Measurements from ENCODE around the gene H3-3A. TPM values are rescaled to one million over a fixed set of nuclear protein-coding genes. Genes with fewer than 3 reads are reported as not detected.

The H3-3A gene
- polyA plus RNA-seq, 3 donors, result 282 to 940 (median 473) TPM

Other genes starting within 250 kb of the H3-3A start
- 10 to 100 TPM; 26.2 to 51.8 (median 45.9) TPM for gene TMEM63A, start 180.3 kb upstream of the H3-3A start, polyA plus RNA-seq
- gene LEFTY1, start 173.6 kb upstream of the H3-3A start, polyA plus RNA-seq, result 10 to 100 TPM in 1 of 3 donors, under 1 TPM in 1, not detected in 1; 0.18 to 60.5 TPM
- 10 to 100 TPM; 44.1 to 59.5 (median 49.4) TPM for gene PYCR2, start 138.5 kb upstream of the H3-3A start, polyA plus RNA-seq
- 10 to 100 TPM in 1 of 3 donors, 1 to 10 TPM in 2; 2.2 to 13.2 (median 4.8) TPM for gene LEFTY2, start 121.5 kb upstream of the H3-3A start, polyA plus RNA-seq
- 10 to 100 TPM in 2 of 3 donors, 1 to 10 TPM in 1; 5.1 to 13.6 (median 13.0) TPM for gene SDE2, start 63.4 kb upstream of the H3-3A start, polyA plus RNA-seq
- 10 to 100 TPM; 12.2 to 27.3 (median 17.9) TPM for gene ACBD3, start 124.0 kb downstream of the H3-3A start, polyA plus RNA-seq
- gene MIXL1, start 160.9 kb downstream of the H3-3A start, polyA plus RNA-seq, result not detected
- 1 to 10 TPM in 2 of 3 donors, under 1 TPM in 1; 0.98 to 2.0 (median 1.2) TPM for gene LIN9, start 246.4 kb downstream of the H3-3A start, polyA plus RNA-seq